ENCODE results near the gene PRAMEF5. TPM values are rescaled to one million over a fixed set of nuclear protein-coding genes. Genes with fewer than 3 reads are reported as not detected.
"Not testable (repeated sequence)": the region's sequence is repeated elsewhere in the genome, so short reads cannot be mapped to it uniquely, and the experiment has no call there.

The PRAMEF5 gene
- total and polyA plus RNA-seq, 4 donors: not detected

- ATAC-seq (ENCODE audit: low FRiP score); H3K36me3 ChIP-seq (ENCODE audit: control insufficient read depth in 1 of 2, insufficient read depth in 2 of 2, low read length in 1 of 2); intact Hi-C loops (cut with DNase I); H3K9me3 ChIP-seq (ENCODE audit: control insufficient read depth, low read length); H3K4me1 ChIP-seq (ENCODE audit: control insufficient read depth in 1 of 2, insufficient read depth in 2 of 2, low read length in 2 of 2); H3K27ac ChIP-seq (ENCODE audit: low read depth in 1 of 2, low read length in 2 of 2); H3K27me3 ChIP-seq (ENCODE audit: control insufficient read depth in 1 of 2, insufficient read depth in 2 of 2, low read length in 1 of 2); H3K4me3 ChIP-seq (ENCODE audit: low read length in 2 of 2); DNase-seq: not testable (repeated sequence)
- 91 to 97% methylated on average over 4 to 14 of the region's 27 CpGs for WGBS, 2 donors
These were observed 44.7 kb downstream of the PRAMEF5 start for GRCh38 chr1:13298699-13299098.

GRCh38 chr1:13302197-13302596 lies 48.2 kb downstream of the PRAMEF5 start:
- ATAC-seq (ENCODE audit: low FRiP score); intact Hi-C loops (cut with DNase I); DNase-seq: not testable (repeated sequence)

DNA sequence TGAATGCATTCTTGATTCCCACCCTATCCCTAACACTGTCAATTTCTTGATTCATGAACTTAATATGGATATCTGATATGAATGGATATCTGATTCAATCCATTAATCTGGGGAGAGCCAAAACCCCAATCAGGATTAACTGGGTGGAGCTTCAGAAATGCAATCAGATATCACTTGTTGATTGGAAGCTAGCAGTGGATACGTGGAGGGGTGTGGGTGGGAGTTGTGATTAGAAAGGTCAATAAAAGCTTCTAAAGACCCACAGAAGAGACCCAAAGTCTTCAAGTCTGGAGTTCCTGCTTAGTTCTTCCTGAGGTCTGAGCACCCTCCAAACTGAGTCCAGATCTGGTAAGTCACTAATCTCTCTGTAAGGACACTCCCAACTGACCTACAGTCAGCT lies 49.2 kb downstream of the PRAMEF5 start, which contains the start of gene PRAMEF33:
Gene PRAMEF33, plus strand, starts transcription at position 301 of the 400 bp plus-strand sequence. CDS start 2,416 bp downstream, outside the sequence.
- DNase-seq; H3K27ac ChIP-seq (ENCODE audit: low read depth in 1 of 2, low read length in 2 of 2); intact Hi-C loops (cut with DNase I); H3K36me3 ChIP-seq (ENCODE audit: control insufficient read depth in 1 of 2, insufficient read depth in 2 of 2, low read length in 1 of 2); H3K4me3 ChIP-seq (ENCODE audit: low read length in 2 of 2); H3K4me1 ChIP-seq (ENCODE audit: control insufficient read depth in 1 of 2, insufficient read depth in 2 of 2, low read length in 2 of 2); ATAC-seq (ENCODE audit: low FRiP score); H3K27me3 ChIP-seq (ENCODE audit: control insufficient read depth in 1 of 2, insufficient read depth in 2 of 2, low read length in 1 of 2); H3K9me3 ChIP-seq (ENCODE audit: control insufficient read depth, low read length): not testable (repeated sequence)
- WGBS, 2 donors: no CpG with 5 or more reads among the region's 1 CpG

More at GRCh38 chr1:13302197-13302596, 48.2 kb downstream of the PRAMEF5 start:
- not testable (repeated sequence) for H3K27me3 ChIP-seq (ENCODE audit: control insufficient read depth in 1 of 2, insufficient read depth in 2 of 2, low read length in 1 of 2); H3K9me3 ChIP-seq (ENCODE audit: control insufficient read depth, low read length); H3K27ac ChIP-seq (ENCODE audit: low read depth in 1 of 2, low read length in 2 of 2); H3K36me3 ChIP-seq (ENCODE audit: control insufficient read depth in 1 of 2, insufficient read depth in 2 of 2, low read length in 1 of 2); H3K4me1 ChIP-seq (ENCODE audit: control insufficient read depth in 1 of 2, insufficient read depth in 2 of 2, low read length in 2 of 2); H3K4me3 ChIP-seq (ENCODE audit: low read length in 2 of 2)

Other genes with a start within 250 kb of the PRAMEF5 start
- not detected for gene PRAMEF27, start 197.6 kb upstream of the PRAMEF5 start, total RNA-seq
- gene PRAMEF27, start 197.6 kb upstream of the PRAMEF5 start, polyA plus RNA-seq: not detected
- gene HNRNPCL3, start 193.4 kb upstream of the PRAMEF5 start, total RNA-seq: not detected
- gene HNRNPCL3, start 193.4 kb upstream of the PRAMEF5 start, polyA plus RNA-seq: not detected
- gene PRAMEF25, start 183.4 kb upstream of the PRAMEF5 start, total RNA-seq: not detected
- gene PRAMEF25, start 183.4 kb upstream of the PRAMEF5 start, polyA plus RNA-seq: not detected
- not detected for gene HNRNPCL2, start 137.3 kb upstream of the PRAMEF5 start, total RNA-seq
- gene HNRNPCL2, start 137.3 kb upstream of the PRAMEF5 start, polyA plus RNA-seq: not detected
- gene PRAMEF26, start 98.2 kb upstream of the PRAMEF5 start, total RNA-seq: not detected
- not detected for gene PRAMEF26, start 98.2 kb upstream of the PRAMEF5 start, polyA plus RNA-seq
- gene HNRNPCL4, start 88.6 kb upstream of the PRAMEF5 start, total RNA-seq: not detected
- gene HNRNPCL4, start 88.6 kb upstream of the PRAMEF5 start, polyA plus RNA-seq: not detected
- gene PRAMEF9, start 82.3 kb upstream of the PRAMEF5 start, total RNA-seq: not detected
- gene PRAMEF9, start 82.3 kb upstream of the PRAMEF5 start, polyA plus RNA-seq: not detected
- gene PRAMEF13, start 52.8 kb upstream of the PRAMEF5 start, total RNA-seq: not detected
- not detected for gene PRAMEF13, start 52.8 kb upstream of the PRAMEF5 start, polyA plus RNA-seq
- gene PRAMEF18, start 28.0 kb upstream of the PRAMEF5 start, total RNA-seq: not detected
- not detected for gene PRAMEF18, start 28.0 kb upstream of the PRAMEF5 start, polyA plus RNA-seq
- gene PRAMEF8, start 30.9 kb downstream of the PRAMEF5 start, total RNA-seq: not detected
- gene PRAMEF8, start 30.9 kb downstream of the PRAMEF5 start, polyA plus RNA-seq: not detected
- not detected for gene PRAMEF33, start 49.3 kb downstream of the PRAMEF5 start, total RNA-seq
- gene PRAMEF33, start 49.3 kb downstream of the PRAMEF5 start, polyA plus RNA-seq: not detected
- gene PRAMEF15, start 61.4 kb downstream of the PRAMEF5 start, total RNA-seq: not detected
- gene PRAMEF15, start 61.4 kb downstream of the PRAMEF5 start, polyA plus RNA-seq: not detected
- not detected for gene PRAMEF14, start 92.9 kb downstream of the PRAMEF5 start, total RNA-seq
- not detected for gene PRAMEF14, start 92.9 kb downstream of the PRAMEF5 start, polyA plus RNA-seq
- not detected for gene PRAMEF19, start 117.7 kb downstream of the PRAMEF5 start, total RNA-seq
- gene PRAMEF19, start 117.7 kb downstream of the PRAMEF5 start, polyA plus RNA-seq: not detected
- gene PRAMEF17, start 135.4 kb downstream of the PRAMEF5 start, total RNA-seq: not detected
- gene PRAMEF17, start 135.4 kb downstream of the PRAMEF5 start, polyA plus RNA-seq: not detected
- gene PRAMEF20, start 156.3 kb downstream of the PRAMEF5 start, total RNA-seq: not detected
- not detected for gene PRAMEF20, start 156.3 kb downstream of the PRAMEF5 start, polyA plus RNA-seq